Common myeloid progenitor, CD34-positive (primary cell): ENCODE measurements around the gene REPS2.
A peak's percentile ranks its signal among the peaks of the same experiment; 100 is the strongest.
"Not testable (repeated sequence)": the region's sequence is repeated elsewhere in the genome, so short reads cannot be mapped to it uniquely, and the experiment has no call there.

ENCODE experiments used
- CTCF ChIA-PET: fragments of 350-600 bp; sonication (Branson Sonifier 250); formaldehyde crosslinking; loops from one replicate; lab custom pipeline; 2021; ENCODE audit warnings: antibody characterized with exemption; lab: Charles Lee
- POLR2A ChIA-PET: fragments of 350-600 bp; sonication (Branson Sonifier 250); formaldehyde crosslinking; loops from one replicate; lab custom pipeline; 2021; ENCODE audit warnings: antibody characterized with exemption; lab: Charles Lee
- DNase-seq, 3 donors: peaks; one replicate each; pipeline versions ENCODE4 v3.0.0 to v3.0.0-alpha.2; 2013
- H3K27ac ChIP-seq, 2 experiments: 1 replicate in 1 of 2; 2 replicates in 1 of 2; pipeline ENCODE4 v1.7.0; 2013; ENCODE audit warnings: inconsistent platforms in 2 of 2, low read length in 2 of 2, mild to moderate bottlenecking in 2 of 2, low read depth in 1 of 2, moderate library complexity in 1 of 2; ENCODE audit not compliant: severe bottlenecking in 2 of 2, insufficient read depth in 1 of 2, poor library complexity in 1 of 2
- H3K27me3 ChIP-seq, 5 experiments: replicated peaks in 2 of 5; 1 replicate in 3 of 5; 2 replicates in 2 of 5; pipeline versions ENCODE4 v1.6.1 to v1.7.0; 2013; ENCODE audit warnings: low read length in 4 of 5, mild to moderate bottlenecking in 2 of 5, moderate library complexity in 2 of 5, inconsistent platforms in 1 of 5; ENCODE audit not compliant: insufficient read depth in 5 of 5, control insufficient read depth in 4 of 5
- H3K36me3 ChIP-seq, 4 experiments: 1 replicate in 2 of 4; 2 replicates in 2 of 4; pipeline versions ENCODE4 v1.6.1 to v1.7.0; 2013; ENCODE audit warnings: low read length in 3 of 4, control low read depth in 1 of 4, mild to moderate bottlenecking in 1 of 4; ENCODE audit not compliant: control insufficient read depth in 4 of 4, insufficient read depth in 4 of 4
- H3K4me1 ChIP-seq, 4 experiments: 1 replicate in 3 of 4; 2 replicates in 1 of 4; pipeline versions ENCODE4 v1.6.1 to v1.7.1; 2013; ENCODE audit warnings: low read length in 3 of 4, mild to moderate bottlenecking in 3 of 4, control low read depth in 1 of 4, inconsistent platforms in 1 of 4, moderate library complexity in 1 of 4; ENCODE audit not compliant: control insufficient read depth in 4 of 4, insufficient read depth in 4 of 4; ENCODE audit errors: control extremely low read depth in 1 of 4
- H3K4me3 ChIP-seq, 7 experiments: 1 replicate in 4 of 7; 2 replicates in 3 of 7; pipeline versions ENCODE4 v1.5.1 to v1.7.0; 2013; ENCODE audit warnings: mild to moderate bottlenecking in 7 of 7, low read length in 6 of 7, moderate library complexity in 6 of 7, inconsistent platforms in 2 of 7, low read depth in 2 of 7, control low read depth in 1 of 7; ENCODE audit not compliant: insufficient read depth in 4 of 7, control insufficient read depth in 1 of 7; ENCODE audit errors: extremely low read depth in 1 of 7
- H3K9me3 ChIP-seq, 5 experiments: 1 replicate in 4 of 5; 2 replicates in 1 of 5; pipeline versions ENCODE4 v1.6.1 to v1.7.1; 2013; ENCODE audit warnings: low read length in 4 of 5, mild to moderate bottlenecking in 2 of 5, inconsistent platforms in 1 of 5, low read depth in 1 of 5, moderate library complexity in 1 of 5; ENCODE audit not compliant: control insufficient read depth in 4 of 5, insufficient read depth in 2 of 5; ENCODE audit errors: control extremely low read depth in 1 of 5
- WGBS: methylation state at CpG from one replicate; pipeline ENCODE4 v1.1.5; 2013; ENCODE audit not compliant: insufficient coverage; 5-methylcytosine and 5-hydroxymethylcytosine counted together

The REPS2 gene

DNA sequence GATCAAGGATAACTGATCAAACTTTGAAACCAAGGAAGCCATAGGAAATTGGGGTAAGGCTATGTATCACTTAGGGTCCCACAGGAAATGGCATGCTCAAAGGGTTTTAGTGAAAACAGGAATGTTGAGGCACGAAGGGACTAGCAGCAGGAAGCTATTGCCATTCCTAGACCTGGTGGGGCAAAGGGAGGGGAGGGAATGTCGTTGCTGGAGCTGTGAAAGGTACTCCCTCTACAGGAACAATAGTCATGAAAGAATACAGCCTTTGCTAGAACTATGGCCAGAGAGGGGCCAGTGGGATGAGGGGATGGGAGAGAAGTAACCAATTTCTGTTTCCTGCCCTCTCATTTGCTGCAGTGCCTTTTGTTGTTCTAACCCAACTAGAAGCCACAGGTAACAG, 11.9 kb downstream of the REPS2 start:
- H3K36me3 ChIP-seq = no peaks in the 10 kb centered on the region
- ChIA-PET POLR2A (no interaction called here), CTCF (no interaction called here)
- H3K27ac ChIP-seq = no peak overlapping the region
- 45% methylated on average over 2 of the region's 2 CpGs for WGBS
- H3K9me3 ChIP-seq = no peaks in the 10 kb centered on the region
- no peak for DNase-seq
- no peak overlapping the region for H3K4me3 ChIP-seq
- H3K27me3 ChIP-seq = peaks cover 0 to 4% (median 0%) of the 10 kb centered on the region in 5 experiments
- peaks cover 16 to 47% (median 26%) of the 10 kb centered on the region in 4 experiments for H3K4me1 ChIP-seq

DNA sequence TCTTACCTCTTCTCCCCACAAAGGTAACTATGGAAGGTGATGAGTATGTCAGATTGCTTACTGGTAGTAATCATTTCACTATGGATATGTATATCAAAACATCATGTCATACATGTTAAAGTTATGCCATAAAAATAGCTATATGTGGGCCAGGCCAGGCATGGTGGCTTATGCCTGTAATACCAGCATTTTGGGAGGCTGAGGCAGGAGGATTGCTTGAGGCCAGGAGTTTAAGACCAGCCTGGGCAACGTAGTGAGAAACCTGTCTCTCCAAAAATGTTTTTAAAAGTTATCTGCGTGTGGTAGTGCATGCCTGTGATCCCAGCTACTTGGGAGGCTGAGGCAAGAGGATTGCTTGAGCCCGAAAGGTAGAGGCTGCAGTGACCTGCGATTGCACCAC, 16.2 kb downstream of the REPS2 start:
- H3K4me3 ChIP-seq, H3K9me3 ChIP-seq, H3K27ac ChIP-seq, DNase-seq, H3K36me3 ChIP-seq, CTCF ChIA-PET, H3K27me3 ChIP-seq, POLR2A ChIA-PET: not testable (repeated sequence)
- 94% methylated on average over 3 of the region's 4 CpGs for WGBS
- peaks cover under 1 to 12% (median 2%) of the 10 kb centered on the region in 4 experiments for H3K4me1 ChIP-seq

DNA sequence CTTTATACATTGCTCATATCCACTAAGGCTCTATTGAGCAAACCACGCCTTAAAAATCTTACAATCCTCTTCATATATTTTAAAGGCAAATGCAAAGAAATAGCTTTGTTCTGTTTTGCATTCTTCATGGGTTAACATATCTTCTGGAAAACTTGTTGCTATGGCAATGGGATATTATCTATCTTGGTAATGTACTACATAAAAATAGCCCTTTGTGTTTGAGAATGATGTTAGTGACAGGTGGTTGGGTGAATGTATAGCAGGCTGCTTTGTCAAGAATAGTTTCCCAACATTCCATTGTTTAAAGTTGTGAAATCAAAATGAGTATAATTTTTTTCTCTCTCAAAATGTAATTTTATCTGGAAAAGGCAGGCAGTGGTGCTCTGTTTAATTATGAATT, 16.8 kb downstream of the REPS2 start:
- H3K27ac ChIP-seq = no peak overlapping the region
- WGBS = no CpG with 5 or more reads among the region's 1 CpG
- no peaks in the 10 kb centered on the region for H3K27me3 ChIP-seq
- H3K36me3 ChIP-seq = no peaks in the 10 kb centered on the region
- H3K4me3 ChIP-seq = no peak overlapping the region
- DNase-seq = no peak
- ChIA-PET CTCF (no interaction called here), POLR2A (no interaction called here)
- no peaks in the 10 kb centered on the region for H3K9me3 ChIP-seq
- H3K4me1 ChIP-seq = peaks cover 0 to 7% (median under 1%) of the 10 kb centered on the region in 4 experiments

DNA sequence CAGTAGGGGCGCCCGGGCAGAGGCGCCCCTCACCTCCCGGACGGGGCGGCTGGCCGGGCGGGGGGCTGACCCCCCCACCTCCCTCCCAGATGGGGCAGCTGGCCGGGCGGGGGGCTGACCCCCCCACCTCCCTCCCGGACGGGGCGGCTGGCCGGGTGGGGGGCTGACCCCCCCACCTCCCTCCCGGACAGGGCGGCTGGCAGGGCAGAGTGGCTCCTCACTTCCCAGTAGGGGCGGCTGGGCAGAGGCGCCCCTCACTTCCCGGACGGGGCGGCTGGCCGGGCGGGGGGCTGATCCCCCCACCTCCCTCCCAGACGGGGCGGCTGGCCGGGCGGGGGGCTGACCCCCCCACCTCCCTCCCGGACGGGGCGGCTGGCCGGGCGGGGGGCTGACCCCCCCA, 18.5 kb downstream of the REPS2 start:
- POLR2A ChIA-PET, H3K4me3 ChIP-seq, H3K36me3 ChIP-seq, CTCF ChIA-PET, H3K4me1 ChIP-seq, H3K9me3 ChIP-seq, DNase-seq, H3K27ac ChIP-seq, H3K27me3 ChIP-seq: not testable (repeated sequence)
- 100% methylated on average over 3 of the region's 32 CpGs for WGBS

DNA sequence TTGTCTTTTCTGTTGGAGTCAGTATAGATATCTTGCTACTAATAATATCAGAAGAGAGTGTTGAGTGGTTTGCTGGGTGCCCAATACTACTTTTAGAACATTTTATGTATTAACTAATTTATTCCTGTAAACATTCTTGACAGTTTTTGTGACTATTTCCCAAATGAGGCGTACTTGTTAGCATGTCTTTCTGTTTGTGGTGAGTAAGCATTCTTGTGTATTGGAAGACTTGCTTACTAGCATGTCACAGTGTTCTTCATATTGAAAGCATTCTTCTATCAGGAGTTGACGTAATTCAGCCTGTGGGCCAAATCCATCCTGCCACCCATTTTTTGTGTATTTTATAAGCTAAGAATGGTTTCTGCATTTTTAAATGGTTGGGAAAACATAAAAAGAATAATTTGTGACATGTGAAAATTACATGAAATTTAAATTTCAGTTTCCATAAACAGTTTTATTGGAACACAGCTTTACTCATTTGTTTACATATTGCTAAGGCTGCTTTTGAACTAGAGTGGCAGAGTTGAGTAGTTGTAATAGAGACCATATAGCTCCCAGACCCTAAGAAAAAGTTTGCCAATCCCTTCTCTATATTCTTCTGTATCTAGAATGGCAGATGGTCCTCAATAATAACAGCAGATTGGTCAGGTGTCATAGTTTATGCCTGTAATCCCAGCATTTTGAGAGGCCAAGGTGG, 20.4 kb downstream of the REPS2 start:
- CTCF ChIA-PET = no interaction called here
- no peaks in the 10 kb centered on the region for H3K27me3 ChIP-seq
- no peaks in the 10 kb centered on the region for H3K4me1 ChIP-seq
- H3K36me3 ChIP-seq = no peaks in the 10 kb centered on the region
- no peak overlapping the region for H3K27ac ChIP-seq
- no peaks in the 10 kb centered on the region for H3K9me3 ChIP-seq
- WGBS = no CpG with 5 or more reads among the region's 2 CpGs
- H3K4me3 ChIP-seq = no peak overlapping the region
- DNase-seq = no peak
- POLR2A ChIA-PET = no interaction called here

DNA sequence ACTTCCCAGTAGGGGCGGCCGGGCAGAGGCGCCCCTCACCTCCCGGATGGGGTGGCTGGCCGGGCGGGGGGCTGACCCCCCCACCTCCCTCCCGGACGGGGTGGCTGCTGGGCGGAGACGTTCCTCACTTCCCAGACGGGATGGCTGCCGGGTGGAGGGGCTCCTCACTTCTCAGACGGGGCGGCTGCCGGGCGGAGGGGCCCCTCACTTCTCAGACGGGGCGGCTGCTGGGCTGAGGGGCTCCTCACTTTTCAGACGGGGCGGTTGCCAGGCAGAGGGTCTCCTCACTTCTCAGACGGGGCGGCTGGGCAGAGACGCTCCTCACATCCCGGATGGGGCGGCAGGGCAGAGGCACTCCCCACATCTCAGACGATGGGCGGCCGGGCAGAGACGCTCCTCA, 22.3 kb downstream of the REPS2 start:
- H3K9me3 ChIP-seq, POLR2A ChIA-PET, CTCF ChIA-PET, H3K36me3 ChIP-seq, DNase-seq, H3K27ac ChIP-seq, H3K27me3 ChIP-seq, H3K4me3 ChIP-seq, H3K4me1 ChIP-seq: not testable (repeated sequence)
- WGBS = 93% methylated on average over 9 of the region's 29 CpGs

DNA sequence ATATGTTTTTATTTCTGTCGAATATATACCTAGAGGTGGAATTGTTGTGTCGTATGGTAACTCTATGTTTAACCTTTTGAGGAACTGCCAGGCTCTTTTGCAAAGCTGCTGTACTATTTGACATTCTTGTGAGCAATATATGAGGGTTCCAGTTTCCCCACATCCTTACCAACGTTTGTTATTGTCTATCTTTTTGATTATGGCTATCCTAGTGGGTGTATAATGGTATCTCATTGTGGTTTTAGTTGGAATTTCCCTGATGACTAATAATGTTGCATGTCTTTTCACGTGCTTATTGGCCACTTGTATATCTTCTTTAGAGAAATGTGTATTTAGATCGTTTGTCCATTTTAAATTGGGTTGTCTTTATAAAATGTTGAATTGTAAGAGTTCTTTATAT, 24.5 kb downstream of the REPS2 start:
- no peak overlapping the region for H3K4me3 ChIP-seq
- ChIA-PET POLR2A (no interaction called here), CTCF (no interaction called here)
- WGBS = 66% methylated on average over 3 of the region's 5 CpGs
- no peaks in the 10 kb centered on the region for H3K9me3 ChIP-seq
- DNase-seq = peak in 2 of 3 donors; percentile 46 to 59
- no peaks in the 10 kb centered on the region for H3K36me3 ChIP-seq
- H3K27ac ChIP-seq = no peak overlapping the region
- no peaks in the 10 kb centered on the region for H3K4me1 ChIP-seq
- H3K27me3 ChIP-seq = no peaks in the 10 kb centered on the region
